Daoy (cell line): ENCODE results near the gene ZNF445. TPM values are rescaled to one million over a fixed set of nuclear protein-coding genes. Genes with fewer than 3 reads are reported as not detected.
"Not testable (repeated sequence)": the region's sequence is repeated elsewhere in the genome, so short reads cannot be mapped to it uniquely, and the experiment has no call there.

Experiments
- DNase-seq: peaks from one replicate; pipeline ENCODE4 v3.0.0-alpha.2; 2015; ENCODE audit warnings: low read depth
- total RNA-seq: library from RNA; depleted of rRNA; stranded (reverse); fragments of >200 nt; shearing (Covaris generic); gene quantifications from 2 replicates; pipeline ENCODE4 v1.2.3, GENCODE V29; 2014

ZNF445 gene
- total RNA-seq, 1 experiment from 2014 or later = 2.6 TPM

GRCh38 chr3:44434834-44435510 lies 42.5 kb downstream of the ZNF445 start:
- no peak for DNase-seq

DNA sequence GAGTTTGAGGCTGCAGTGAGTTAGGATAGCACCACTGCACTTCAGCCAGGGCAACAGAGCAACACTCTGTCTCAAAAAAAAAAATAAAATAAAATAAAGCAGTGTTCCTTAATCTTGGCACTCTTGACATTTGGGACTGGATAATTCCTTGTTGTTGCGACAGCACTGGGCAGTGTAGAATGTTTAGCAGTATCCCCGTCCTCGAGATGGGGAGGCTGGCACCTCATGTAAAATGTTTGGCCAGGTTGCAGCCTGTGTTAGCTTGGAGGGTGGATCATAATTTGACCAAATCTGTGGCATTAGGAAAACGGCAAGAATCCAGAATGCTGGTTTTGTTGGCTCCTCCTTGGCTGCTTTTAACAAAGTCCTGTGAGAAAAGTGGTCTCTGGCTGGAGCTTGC lies 47.0 kb downstream of the ZNF445 start:
- no peak for DNase-seq

GRCh38 chr3:44429459-44429858 lies 48.0 kb downstream of the ZNF445 start:
- no peak for DNase-seq

DNA sequence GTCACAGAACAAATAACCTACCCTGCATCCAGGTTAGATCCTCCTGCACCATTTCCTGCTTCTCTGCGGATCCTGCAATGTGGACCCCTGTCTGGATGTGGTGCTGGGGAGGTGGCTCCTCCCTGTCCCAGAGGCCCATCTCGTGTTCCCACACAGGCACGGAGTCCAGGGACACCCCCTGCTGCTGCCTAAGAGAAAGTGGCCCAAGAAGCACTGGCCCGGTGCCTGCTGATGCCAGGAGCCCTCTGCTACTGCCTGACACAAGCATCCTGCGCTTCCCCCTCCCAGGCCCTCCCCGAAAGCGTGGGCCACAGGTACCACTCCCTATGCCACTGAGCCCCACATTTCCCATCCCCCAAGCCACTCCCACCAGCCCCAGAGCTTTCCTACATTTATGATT lies 48.6 kb downstream of the ZNF445 start:
- DNase-seq = no peak

DNA sequence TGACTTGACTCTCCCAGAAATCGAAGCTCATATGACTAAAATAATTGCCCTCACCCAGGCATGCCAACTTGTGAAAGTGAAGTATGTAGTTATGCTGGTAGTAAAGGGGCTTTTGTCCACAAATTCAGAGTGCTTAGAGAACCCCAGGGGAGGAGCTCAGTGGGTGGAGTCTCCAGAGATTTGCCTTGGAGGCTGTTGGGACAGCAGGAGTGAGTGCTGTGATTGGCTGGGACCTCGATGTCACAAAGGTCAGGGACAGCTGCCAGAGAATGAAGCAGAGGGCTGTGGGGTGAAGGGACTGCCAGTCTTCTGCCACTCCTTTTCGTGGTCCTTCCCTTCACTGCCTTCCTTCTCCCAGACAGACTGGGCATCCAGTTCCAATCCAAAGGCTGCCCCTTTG lies 49.8 kb downstream of the ZNF445 start:
- no peak for DNase-seq

DNA sequence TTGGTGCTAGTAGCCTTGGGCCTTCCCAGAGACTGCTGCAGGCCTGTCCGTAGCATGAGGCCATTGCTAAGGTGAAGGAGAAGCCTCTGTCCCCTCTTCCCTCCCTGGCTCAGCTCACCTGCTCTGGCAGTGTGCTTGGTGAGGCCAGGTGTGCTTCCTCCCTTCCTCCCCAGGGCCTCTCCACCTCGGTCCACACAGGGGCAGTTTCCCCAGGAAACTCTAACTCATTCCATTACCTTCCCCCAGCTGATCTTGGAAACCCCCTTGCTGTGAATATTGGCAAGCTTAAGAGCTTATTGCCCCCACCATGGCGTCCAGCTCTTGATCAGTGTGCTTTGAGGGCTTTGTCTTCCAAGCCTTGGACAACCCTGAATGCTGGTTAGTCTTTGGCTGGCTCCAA lies 52.7 kb downstream of the ZNF445 start:
- no peak for DNase-seq

DNA sequence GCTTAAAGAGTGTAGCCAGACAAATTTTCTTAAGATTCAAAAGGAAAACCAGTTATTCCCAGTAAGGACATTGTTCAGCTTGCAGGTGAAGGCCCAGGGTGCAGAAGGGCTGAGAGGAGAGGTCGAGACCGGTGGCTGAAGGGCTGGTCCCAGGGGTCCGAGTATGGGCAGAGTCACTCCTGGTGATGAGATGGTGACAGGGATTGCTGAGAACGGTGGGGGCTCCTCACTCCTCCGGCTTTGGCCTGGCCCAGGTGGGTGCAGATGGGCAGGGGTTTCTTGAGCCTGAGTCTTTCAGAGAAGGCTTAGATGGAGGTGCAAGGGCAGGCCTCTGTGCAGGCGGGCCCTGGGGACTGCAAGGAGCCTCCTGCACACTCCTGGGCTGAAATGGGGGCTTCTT lies 56.2 kb downstream of the ZNF445 start:
- DNase-seq = no peak

- DNase-seq = no peak
Measured at GRCh38 chr3:44420676-44421075, 56.8 kb downstream of the ZNF445 start.

DNA sequence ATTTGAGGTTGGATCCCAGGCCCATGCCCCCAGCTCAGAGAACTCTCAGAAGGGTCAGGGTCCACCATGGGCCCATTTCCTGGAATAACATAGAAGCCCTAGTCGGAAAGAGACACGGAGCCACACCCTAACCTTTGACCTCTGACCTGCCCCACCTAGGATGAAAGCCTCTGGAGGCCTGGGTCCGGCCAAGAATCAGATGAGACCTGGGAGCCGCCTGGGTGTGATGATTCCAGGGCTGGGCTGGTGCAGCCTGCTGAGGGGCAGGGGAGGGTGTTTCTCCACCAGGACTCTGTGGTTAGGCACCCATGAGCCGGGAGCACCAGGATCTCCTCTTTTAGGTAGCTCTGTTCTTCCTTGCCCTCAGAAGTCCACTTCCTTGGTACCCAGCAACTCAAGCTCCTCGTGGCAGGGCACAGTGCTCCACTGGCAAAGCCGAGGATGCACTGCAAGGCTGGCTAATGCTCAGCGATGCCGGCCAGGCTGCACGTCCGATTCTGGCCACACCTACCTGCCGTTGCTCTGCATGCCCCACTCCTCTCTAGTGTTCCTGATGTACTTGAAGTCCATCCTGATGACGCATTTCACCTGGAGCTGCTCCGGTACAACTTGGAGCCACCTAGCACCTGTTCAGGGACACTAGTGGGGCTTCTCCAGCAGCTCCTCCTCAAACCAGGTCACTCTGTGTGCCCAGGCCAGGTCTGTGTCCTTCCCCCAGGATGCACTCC lies 57.4 kb downstream of the ZNF445 start:
- DNase-seq = no peak

GRCh38 chr3:44419116-44419922 lies 58.2 kb downstream of the ZNF445 start:
- DNase-seq = no peak

GRCh38 chr3:44418549-44418948 lies 58.9 kb downstream of the ZNF445 start:
- no peak for DNase-seq

DNA sequence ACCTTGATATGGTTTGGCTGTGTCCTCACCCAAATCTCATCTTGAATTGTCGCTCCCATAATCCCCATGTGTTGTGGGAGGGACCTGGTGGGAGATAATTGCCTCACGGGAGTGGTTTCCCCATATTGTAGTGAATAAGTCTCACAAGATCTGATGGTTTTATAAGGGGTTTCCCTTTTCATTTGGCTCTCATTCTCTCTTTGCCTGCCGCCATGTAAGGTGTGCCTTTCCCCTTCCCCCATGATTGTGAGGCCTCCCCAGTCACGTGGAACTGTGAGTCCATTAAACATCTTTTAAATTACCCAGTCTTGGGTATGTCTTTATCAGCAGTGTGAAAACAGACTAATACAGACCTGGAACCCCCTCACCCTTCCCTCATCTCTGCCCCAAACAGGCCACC lies 59.4 kb downstream of the ZNF445 start:
- not testable (repeated sequence) for DNase-seq

GRCh38 chr3:44416031-44417030 lies 61.1 kb downstream of the ZNF445 start:
- no peak for DNase-seq

GRCh38 chr3:44415421-44415820 lies 62.0 kb downstream of the ZNF445 start:
- DNase-seq = no peak

- DNase-seq = no peak
Measured at GRCh38 chr3:44414517-44415090, 62.9 kb downstream of the ZNF445 start.

DNA sequence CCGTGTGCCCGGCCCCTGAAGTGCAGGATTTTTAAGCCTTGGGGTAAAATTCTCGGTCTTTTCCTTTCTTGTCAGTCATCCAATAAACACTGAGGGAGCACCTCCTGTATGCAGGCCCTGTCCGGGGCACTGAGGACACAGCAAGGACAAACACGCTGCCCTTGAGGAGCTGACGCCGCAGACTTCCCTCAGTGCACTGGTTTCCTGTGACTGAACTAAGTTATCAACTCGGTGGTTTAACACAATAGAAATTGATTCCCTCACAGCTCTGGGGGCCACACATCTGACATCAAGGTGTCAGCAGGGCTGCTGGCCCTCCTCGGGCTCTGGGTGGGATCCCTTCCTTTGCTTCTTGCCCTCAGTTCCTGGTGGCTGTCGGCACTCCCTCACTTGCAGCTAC lies 65.1 kb downstream of the ZNF445 start:
- no peak for DNase-seq

DNA sequence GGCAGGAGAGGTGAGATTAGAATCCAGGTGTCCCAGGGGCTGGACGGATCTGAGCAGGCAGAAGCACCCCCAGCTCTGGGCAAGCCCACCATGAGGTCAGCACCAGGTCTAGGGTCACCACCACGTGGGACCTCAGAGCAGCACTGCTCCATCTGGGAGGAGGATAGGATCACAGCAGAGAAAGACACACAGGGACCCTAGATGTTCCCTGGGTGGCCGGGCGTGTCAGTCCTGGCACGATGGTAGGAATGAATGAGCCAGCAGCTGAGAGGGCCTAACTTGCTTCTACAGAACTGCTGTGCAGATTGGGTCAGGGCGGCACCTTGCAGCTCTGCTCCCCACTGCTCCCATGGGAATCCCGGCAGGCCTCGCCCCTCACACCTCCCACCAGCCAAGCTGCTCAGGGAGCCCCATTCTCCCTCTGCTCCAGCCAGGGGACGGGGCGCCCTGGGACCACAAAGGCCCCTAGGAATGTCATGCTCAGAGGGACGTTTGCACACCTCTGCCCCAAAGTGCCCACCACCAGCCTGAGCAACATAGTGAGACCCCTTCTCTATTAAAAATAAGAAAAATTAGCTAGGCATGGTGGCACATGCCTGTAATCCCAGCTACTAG lies 66.3 kb downstream of the ZNF445 start:
- DNase-seq = no peak

- DNase-seq = no peak
Measured at GRCh38 chr3:44409640-44410410, 67.6 kb downstream of the ZNF445 start.

DNA sequence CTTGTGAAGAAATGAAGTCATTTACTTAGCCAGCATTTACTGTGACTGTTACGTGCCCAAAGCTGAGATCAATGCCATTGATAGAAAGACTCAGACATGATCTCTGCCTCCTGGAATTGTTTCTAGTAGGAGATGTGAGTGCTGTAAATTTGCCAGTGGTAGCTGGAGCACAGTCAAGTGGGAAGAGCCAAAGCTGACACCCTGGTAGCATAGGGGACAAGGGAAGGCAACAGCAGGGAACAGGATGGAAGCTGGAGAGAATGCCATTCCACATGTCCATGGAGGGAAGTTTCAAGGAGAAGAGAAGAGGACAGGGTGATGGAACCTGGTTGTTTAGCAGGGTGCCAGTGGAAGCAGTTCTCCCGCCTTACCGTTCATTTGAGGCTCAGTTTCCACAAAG lies 74.9 kb downstream of the ZNF445 start:
- DNase-seq = no peak

DNA sequence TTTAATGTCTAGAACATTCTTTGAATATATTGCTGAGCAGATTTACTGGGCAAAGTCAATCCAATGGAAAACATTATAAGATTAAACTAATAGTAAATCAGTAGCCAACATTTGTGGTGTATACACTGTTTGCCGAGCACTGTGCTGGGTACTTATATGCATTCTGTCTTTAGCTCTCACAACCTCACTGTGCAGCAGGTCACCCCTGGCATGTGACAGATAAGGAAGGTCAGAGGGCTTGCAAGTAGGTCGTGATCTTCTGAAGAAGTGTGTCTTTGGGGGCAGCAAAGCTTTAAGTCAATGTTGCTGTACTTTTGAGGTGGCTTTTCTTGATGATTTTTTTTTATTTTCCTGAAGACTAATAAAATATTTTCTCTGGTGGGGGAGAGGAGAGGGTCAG lies 76.7 kb downstream of the ZNF445 start:
- no peak for DNase-seq
